Daoy (cell line): Measurements from ENCODE around the gene CLCNKB. TPM values are rescaled to one million over a fixed set of nuclear protein-coding genes. Genes with fewer than 3 reads are reported as not detected.
"Not testable (repeated sequence)": the region's sequence is repeated elsewhere in the genome, so short reads cannot be mapped to it uniquely, and the experiment has no call there.

Experiments
- DNase-seq: peaks from one replicate; pipeline ENCODE4 v3.0.0-alpha.2; 2015; ENCODE audit warnings: low read depth
- total RNA-seq: library from RNA; depleted of rRNA; stranded (reverse); fragments of >200 nt; shearing (Covaris generic); gene quantifications from 2 replicates; pipeline ENCODE4 v1.2.3, GENCODE V29; 2014; rRNA removed

CLCNKB gene
- 0.11 and 0.33 TPM in 2 replicates for total RNA-seq

GRCh38 chr1:16043521-16043920, at the start of gene CLCNKB:
Gene CLCNKB (plus strand): TSS chr1:16043782. CDS start chr1:16044493, 711 bp downstream.
- no peak for DNase-seq

- no peak for DNase-seq
Observed at GRCh38 chr1:15994081-15994480, 49.5 kb upstream of the CLCNKB start.

GRCh38 chr1:15994590-15995351, 48.8 kb upstream of the CLCNKB start:
- DNase-seq = peak; percentile 60

GRCh38 chr1:15997076-15997585, 46.5 kb upstream of the CLCNKB start:
- no peak for DNase-seq

- no peak for DNase-seq
Observed at GRCh38 chr1:15997637-15998280, 45.8 kb upstream of the CLCNKB start.

GRCh38 chr1:15998929-15999328, 44.7 kb upstream of the CLCNKB start:
- DNase-seq = no peak

- not testable (repeated sequence) for DNase-seq
Observed at GRCh38 chr1:16001274-16001673, 42.3 kb upstream of the CLCNKB start.

GRCh38 chr1:16005597-16005996, 38.0 kb upstream of the CLCNKB start:
- no peak for DNase-seq

GRCh38 chr1:16006010-16006409, 37.6 kb upstream of the CLCNKB start:
- no peak for DNase-seq

GRCh38 chr1:16006552-16007485, 36.8 kb upstream of the CLCNKB start:
- no peak for DNase-seq

- no peak for DNase-seq
Observed at GRCh38 chr1:16007671-16008341, 35.8 kb upstream of the CLCNKB start.

- DNase-seq = peak; percentile 79
Observed at GRCh38 chr1:16009030-16009460, 34.5 kb upstream of the CLCNKB start.

- no peak for DNase-seq
Observed at GRCh38 chr1:16009678-16010077, 33.9 kb upstream of the CLCNKB start.

- DNase-seq = no peak
Observed at GRCh38 chr1:16010837-16011236, 32.7 kb upstream of the CLCNKB start.

GRCh38 chr1:16011936-16012589, 31.5 kb upstream of the CLCNKB start:
- DNase-seq = no peak

GRCh38 chr1:16012590-16013219, 30.9 kb upstream of the CLCNKB start:
- DNase-seq = peak; percentile 68

- peak; percentile 82 for DNase-seq
Observed at GRCh38 chr1:16013220-16013907, 30.2 kb upstream of the CLCNKB start.

GRCh38 chr1:16013908-16014258, 29.7 kb upstream of the CLCNKB start:
- no peak for DNase-seq
